WI38 (cell line): ENCODE results near the gene NEK6.

Experiments
- H3K4me3 ChIP-seq: 2 replicates; pipeline ENCODE4 v1.5.1; 2011; ENCODE audit warnings: low read depth, mild to moderate bottlenecking, control low read depth, low read length
- CTCF ChIP-seq: IDR thresholded peaks from 2 replicates; pipeline ENCODE4 v1.5.1; 2012; ENCODE audit warnings: low read depth, mild to moderate bottlenecking, control low read depth, low read length

The NEK6 gene

GRCh38 chr9:124334568-124335319, 77.0 kb downstream of the NEK6 start:
- no peak overlapping the region for H3K4me3 ChIP-seq
- no peak for TF ChIP-seq CTCF

GRCh38 chr9:124335320-124335707, 77.6 kb downstream of the NEK6 start:
- TF ChIP-seq CTCF: no peak
- H3K4me3 ChIP-seq: no peak overlapping the region

GRCh38 chr9:124337562-124337961, 79.8 kb downstream of the NEK6 start:
- no peak overlapping the region for H3K4me3 ChIP-seq

GRCh38 chr9:124339603-124340146, 81.9 kb downstream of the NEK6 start:
- no peak for TF ChIP-seq CTCF
- H3K4me3 ChIP-seq: no peak overlapping the region

More at GRCh38 chr9:124337562-124337961, 79.8 kb downstream of the NEK6 start:
- TF ChIP-seq CTCF: no peak

- H3K4me3 ChIP-seq: no peak overlapping the region
- TF ChIP-seq CTCF: no peak
Measured at GRCh38 chr9:124340219-124341069, 82.7 kb downstream of the NEK6 start.

- no peak overlapping the region for H3K4me3 ChIP-seq
- TF ChIP-seq CTCF: no peak
Measured at GRCh38 chr9:124341455-124342170, 83.9 kb downstream of the NEK6 start.
